GM10266 (cell line): ENCODE data around the gene HIVEP2.

Experiments used
- DNase-seq: peaks from one replicate; pipeline ENCODE4 v3.0.0; 2012; ENCODE audit errors: extremely low spot score
- CTCF ChIP-seq: IDR thresholded peaks from 2 replicates; pipeline ENCODE4 v1.5.1; 2012; ENCODE audit warnings: mild to moderate bottlenecking, low read depth; ENCODE audit not compliant: control insufficient read depth, insufficient read depth; ENCODE audit errors: missing control alignments

Gene HIVEP2

GRCh38 chr6:142786476-142786875, 158.5 kb downstream of the HIVEP2 start:
- no peak for TF ChIP-seq CTCF
- DNase-seq: no peak

- peak; percentile 60 for DNase-seq
- no peak for TF ChIP-seq CTCF
Measured at GRCh38 chr6:142784344-142784743, 160.6 kb downstream of the HIVEP2 start.

- no peak for DNase-seq
Measured at GRCh38 chr6:142783499-142783898, 161.5 kb downstream of the HIVEP2 start.

GRCh38 chr6:142781129-142781528, 163.8 kb downstream of the HIVEP2 start:
- no peak for DNase-seq
- TF ChIP-seq CTCF: no peak

More at GRCh38 chr6:142783499-142783898, 161.5 kb downstream of the HIVEP2 start:
- TF ChIP-seq CTCF: no peak

GRCh38 chr6:142773859-142774648, 170.9 kb downstream of the HIVEP2 start:
- no peak for TF ChIP-seq CTCF
- no peak for DNase-seq

- DNase-seq: no peak
- TF ChIP-seq CTCF: no peak
Measured at GRCh38 chr6:142773324-142773723, 171.7 kb downstream of the HIVEP2 start.

- DNase-seq: no peak
- TF ChIP-seq CTCF: no peak
Measured at GRCh38 chr6:142771162-142771561, 173.8 kb downstream of the HIVEP2 start.
